CD14-positive monocyte (primary cell): ENCODE measurements around the gene GAMT. TPM values are rescaled to one million over a fixed set of nuclear protein-coding genes. Genes with fewer than 3 reads are reported as not detected.

Experiments
- DNase-seq, 3 donors: peaks; one replicate each; pipeline ENCODE4 v3.0.0-alpha.2; 2011 to 2022
- H2AFZ ChIP-seq: 2 replicates; pipeline ENCODE4 v1.6.0; 2012; ENCODE audit warnings: mild to moderate bottlenecking, low read depth, low read length, inconsistent platforms; ENCODE audit not compliant: insufficient read depth, poor library complexity, severe bottlenecking
- H3K27ac ChIP-seq, 2 donors: 1 replicate in 1 of 2; 2 replicates in 1 of 2; pipeline ENCODE4 v1.5.1; 2012 to 2013; ENCODE audit warnings: low read length in 2 of 2, control low read depth in 1 of 2, inconsistent platforms in 1 of 2, low read depth in 1 of 2, mild to moderate bottlenecking in 1 of 2
- H3K27me3 ChIP-seq, 2 donors: one replicate each; pipeline versions ENCODE4 v1.6.0 to v1.6.1; 2011 to 2013; ENCODE audit warnings: low read length in 2 of 2; ENCODE audit not compliant: control insufficient read depth in 2 of 2, insufficient read depth in 2 of 2
- H3K36me3 ChIP-seq, 2 donors: replicated peaks in 1 of 2; 1 replicate in 1 of 2; 2 replicates in 1 of 2; pipeline versions ENCODE4 v1.5.1 to v1.6.1; 2012 to 2013; ENCODE audit warnings: low read length in 2 of 2, control low read depth in 1 of 2, inconsistent platforms in 1 of 2, mild to moderate bottlenecking in 1 of 2; ENCODE audit not compliant: insufficient read depth in 2 of 2, control insufficient read depth in 1 of 2
- H3K4me1 ChIP-seq, 2 donors: 1 replicate in 1 of 2; 2 replicates in 1 of 2; pipeline versions ENCODE4 v1.5.1 to v1.6.1; 2012 to 2013; ENCODE audit warnings: low read length in 2 of 2, control low read depth in 1 of 2, inconsistent platforms in 1 of 2, mild to moderate bottlenecking in 1 of 2, moderate library complexity in 1 of 2; ENCODE audit not compliant: insufficient read depth in 2 of 2, control insufficient read depth in 1 of 2
- H3K4me2 ChIP-seq: replicated peaks from 2 replicates; pipeline ENCODE3; 2012; ENCODE audit warnings: low read length, moderate library complexity, mild to moderate bottlenecking; ENCODE audit not compliant: poor library complexity, severe bottlenecking; ENCODE audit errors: extremely low read depth
- H3K4me3 ChIP-seq, 3 experiments: fragments of 200-600 bp in 1 of 3; sonication (generic) in 1 of 3; replicated peaks in 1 of 3; 1 replicate in 2 of 3; 2 replicates in 1 of 3; pipeline ENCODE4 v1.5.1; 2011 to 2013; ENCODE audit warnings: low read length in 3 of 3, mild to moderate bottlenecking in 3 of 3, control low read depth in 2 of 3, low read depth in 2 of 3, inconsistent platforms in 1 of 3, moderate library complexity in 1 of 3
- H3K79me2 ChIP-seq: 2 replicates; pipeline ENCODE4 v1.6.0; 2012; ENCODE audit warnings: mild to moderate bottlenecking, control low read depth, inconsistent platforms, low read length, moderate library complexity; ENCODE audit not compliant: insufficient read depth
- H3K9ac ChIP-seq: 2 replicates; pipeline ENCODE4 v1.6.0; 2017; ENCODE audit warnings: low read length, mild to moderate bottlenecking; ENCODE audit not compliant: insufficient read depth, poor library complexity, severe bottlenecking
- H3K9me3 ChIP-seq, 2 donors: replicated peaks in 1 of 2; 1 replicate in 1 of 2; 2 replicates in 1 of 2; pipeline versions ENCODE4 v1.5.1 to v1.6.1; 2012 to 2013; ENCODE audit warnings: low read length in 2 of 2, control low read depth in 1 of 2; ENCODE audit not compliant: control insufficient read depth in 1 of 2, insufficient read depth in 1 of 2
- H4K20me1 ChIP-seq: 2 replicates; pipeline ENCODE4 v1.6.0; 2012; ENCODE audit warnings: mild to moderate bottlenecking, low read length, control low read depth, moderate library complexity; ENCODE audit not compliant: insufficient read depth
- H3K27ac Mint-ChIP-seq, 7 donors: one replicate each; pipeline ENCODE4 v1.8.0; 2020; ENCODE audit warnings: mild to moderate bottlenecking in 7 of 7, mixed read lengths in 7 of 7, moderate library complexity in 6 of 7, inconsistent platforms in 2 of 7
- H3K27me3 Mint-ChIP-seq, 3 donors: one replicate each; pipeline ENCODE4 v1.8.0; 2021 to 2022; ENCODE audit warnings: low read depth in 3 of 3, mild to moderate bottlenecking in 3 of 3, mixed read lengths in 3 of 3, moderate library complexity in 3 of 3, inconsistent platforms in 1 of 3
- H3K36me3 Mint-ChIP-seq, 2 donors: one replicate each; pipeline ENCODE4 v1.8.0; 2020; ENCODE audit warnings: mixed read lengths in 2 of 2, inconsistent platforms in 1 of 2, mild to moderate bottlenecking in 1 of 2
- H3K4me1 Mint-ChIP-seq: one replicate; pipeline ENCODE4 v1.8.0; 2020; ENCODE audit warnings: mild to moderate bottlenecking, mixed read lengths
- H3K4me3 Mint-ChIP-seq, 2 donors: one replicate each; pipeline ENCODE4 v1.8.0; 2020; ENCODE audit warnings: mild to moderate bottlenecking in 2 of 2, mixed read lengths in 2 of 2, moderate library complexity in 1 of 2
- H3K9me3 Mint-ChIP-seq, 7 donors: one replicate each; pipeline ENCODE4 v1.8.0; 2020 to 2022; ENCODE audit warnings: mixed read lengths in 7 of 7, mild to moderate bottlenecking in 6 of 7, moderate library complexity in 6 of 7, inconsistent platforms in 2 of 7
- CTCF ChIP-seq: fragments of 200-600 bp; IDR thresholded peaks from one replicate; pipeline ENCODE4 v1.8.0; 2022; ENCODE audit warnings: antibody characterized with exemption, mild to moderate bottlenecking
- WGBS: methylation state at CpG from one replicate; pipeline ENCODE4 v1.1.5; 2013; ENCODE audit warnings: missing lambda C conversion rate; ENCODE audit not compliant: insufficient coverage; 5-methylcytosine and 5-hydroxymethylcytosine counted together
- intact Hi-C, 2 donors: fragments of 100-400 bp; cut with micrococcal nuclease; formaldehyde crosslinking; loops; one replicate each; pipeline versions ENCODE4 v1.15.0 to v1.15.1; 2023
- polyA plus RNA-seq, 3 donors: library from polyadenylated mRNA; depleted of rRNA in 1 of 3; unstranded in 2 of 3; stranded (reverse) in 1 of 3; fragments of 300-500 nt in 2 of 3; fragments of >200 nt in 1 of 3; fragmentation: Illumina TruSeq in 2 of 3; gene quantifications; 1 replicate in 2 of 3; 2 replicates in 1 of 3; pipeline ENCODE4 v1.2.3, GENCODE V29; 2012 to 2021

GAMT gene
- polyA plus RNA-seq, 3 donors = 0.95 to 1.3 (median 0.96) TPM

- peaks cover 5 to 14% (median 8%) of the 10 kb centered on the region in 3 donors for H3K27me3 Mint-ChIP-seq
- DNase-seq = no peak
- no peak overlapping the region for H3K9ac ChIP-seq
- H4K20me1 ChIP-seq = no peaks in the 10 kb centered on the region
- H3K27ac Mint-ChIP-seq = no peak overlapping the region
- peaks cover 16 to 40% of the 10 kb centered on the region in 2 donors for H3K36me3 ChIP-seq
- H3K36me3 Mint-ChIP-seq = peaks cover 43 to 44% of the 10 kb centered on the region in 2 donors
- TF ChIP-seq CTCF = no peak
- no peak overlapping the region for H3K4me2 ChIP-seq
- H3K4me3 ChIP-seq = no peak overlapping the region
- H2AFZ ChIP-seq = no peak overlapping the region
- peaks cover 0 to 5% of the 10 kb centered on the region in 2 donors for H3K27me3 ChIP-seq
- H3K9me3 Mint-ChIP-seq = peaks cover 0 to 5% (median 0%) of the 10 kb centered on the region in 7 donors
- H3K9me3 ChIP-seq = no peaks in the 10 kb centered on the region
- H3K4me1 ChIP-seq = peaks cover 14 to 28% of the 10 kb centered on the region in 2 donors
- WGBS = 78% methylated on average over 3 of the region's 3 CpGs
- no peaks in the 10 kb centered on the region for H3K79me2 ChIP-seq
- peaks cover 22% of the 10 kb centered on the region for H3K4me1 Mint-ChIP-seq
- H3K27ac ChIP-seq = no peak overlapping the region
- H3K4me3 Mint-ChIP-seq = no peak overlapping the region
- intact Hi-C loops = loop anchor here in 1 of 2 donors (5.0 kb wide), 1 partner anchor 79 kb away; the partner anchor contains the start of gene FAM174C
Measured at GRCh38 chr19:1356508-1356865, 44.9 kb downstream of the GAMT start.

DNA sequence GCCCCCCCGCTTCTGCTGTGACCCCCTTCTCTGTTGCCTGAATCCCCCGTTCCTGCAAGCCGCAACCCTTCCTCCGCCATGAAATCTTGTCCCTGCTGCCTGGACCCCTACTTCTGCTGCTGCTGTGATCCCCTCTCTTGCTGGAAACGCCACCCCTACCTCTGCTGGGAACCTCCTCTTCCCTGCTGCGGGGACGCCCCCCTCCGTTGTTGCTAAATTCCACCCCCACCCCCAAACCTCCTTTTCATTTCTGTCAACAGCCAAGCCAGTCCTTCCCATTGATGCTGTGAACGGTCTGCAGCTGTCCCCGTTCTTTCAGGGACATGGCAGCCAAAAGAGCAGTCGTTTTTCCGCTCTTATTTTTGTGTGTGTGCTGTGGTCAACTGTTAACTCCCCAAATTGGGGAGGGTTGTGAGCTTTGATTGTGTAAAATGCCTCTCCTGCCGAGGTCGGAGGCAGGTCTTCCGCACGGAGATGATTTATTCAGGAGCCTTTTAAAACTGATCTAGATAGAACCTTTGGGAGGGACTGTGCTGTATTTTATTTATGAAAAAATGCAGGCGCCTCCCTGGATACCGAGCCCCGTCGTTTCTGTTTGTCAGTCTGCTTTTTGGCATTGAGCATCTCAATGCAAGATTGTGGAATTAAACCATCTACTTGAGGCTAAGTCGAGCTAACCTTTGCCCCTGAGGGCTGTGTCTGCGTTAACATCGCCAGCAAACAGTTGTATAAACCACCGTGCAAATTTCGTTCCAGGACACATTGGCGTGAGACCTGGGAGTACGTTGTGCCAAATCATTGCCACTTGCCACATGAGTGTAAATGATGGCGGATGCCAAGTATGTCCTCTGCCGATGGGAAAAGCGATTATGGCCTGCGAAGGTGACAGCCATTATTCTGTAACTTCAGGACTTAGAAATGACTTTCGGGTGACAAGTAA lies 45.5 kb downstream of the GAMT start:
- no peak for DNase-seq
- Mint-ChIP-seq H3K4me1 (peaks cover 20% of the 10 kb centered on the region), H3K9me3 (peaks cover 0 to 5% (median 0%) of the 10 kb centered on the region in 7 donors), H3K27me3 (peaks cover 5 to 14% (median 8%) of the 10 kb centered on the region in 3 donors), H3K36me3 (peaks cover 36 to 37% of the 10 kb centered on the region in 2 donors), H3K4me3 (peak overlapping the region; percentile 76 to 93), H3K27ac (peak overlapping the region in 3 of 7 donors; percentile 72 to 85 (median 80))
- Histone ChIP-seq H3K27me3 (peaks cover 0 to 5% of the 10 kb centered on the region in 2 donors), H3K4me2 (peak overlapping the region; percentile 98), H4K20me1 (no peaks in the 10 kb centered on the region), H3K4me3 (peak overlapping the region; percentile 56 to 96 (median 66)), H3K36me3 (peaks cover 16 to 38% of the 10 kb centered on the region in 2 donors), H3K9ac (peak overlapping the region; percentile 59), H3K9me3 (no peaks in the 10 kb centered on the region), H3K4me1 (peaks cover 14 to 24% of the 10 kb centered on the region in 2 donors), H2AFZ (peak overlapping the region; percentile 77), H3K27ac (no peak overlapping the region), H3K79me2 (no peaks in the 10 kb centered on the region)
- intact Hi-C loops = loop anchor here in 1 of 2 donors (5.0 kb wide), 1 partner anchor 79 kb away; the partner anchor contains the start of gene FAM174C
- TF ChIP-seq CTCF = no peak
- WGBS = 52% methylated on average over 24 of the region's 32 CpGs
